GM12873 (cell line): ENCODE results near the gene RICTOR.
A peak's percentile ranks its signal among the peaks of the same experiment; 100 is the strongest.

Experiments
- CTCF ChIP-seq: IDR thresholded peaks from 2 replicates; pipeline ENCODE4 v1.5.1; 2012; ENCODE audit warnings: low read depth, mild to moderate bottlenecking, moderate library complexity, low read length, control low read depth; ENCODE audit not compliant: insufficient read depth; ENCODE audit errors: missing control alignments

Gene RICTOR

GRCh38 chr5:39093352-39093751 lies 19.2 kb upstream of the RICTOR start:
- no peak for TF ChIP-seq CTCF

GRCh38 chr5:39092581-39093351 lies 18.6 kb upstream of the RICTOR start:
- no peak for TF ChIP-seq CTCF

DNA sequence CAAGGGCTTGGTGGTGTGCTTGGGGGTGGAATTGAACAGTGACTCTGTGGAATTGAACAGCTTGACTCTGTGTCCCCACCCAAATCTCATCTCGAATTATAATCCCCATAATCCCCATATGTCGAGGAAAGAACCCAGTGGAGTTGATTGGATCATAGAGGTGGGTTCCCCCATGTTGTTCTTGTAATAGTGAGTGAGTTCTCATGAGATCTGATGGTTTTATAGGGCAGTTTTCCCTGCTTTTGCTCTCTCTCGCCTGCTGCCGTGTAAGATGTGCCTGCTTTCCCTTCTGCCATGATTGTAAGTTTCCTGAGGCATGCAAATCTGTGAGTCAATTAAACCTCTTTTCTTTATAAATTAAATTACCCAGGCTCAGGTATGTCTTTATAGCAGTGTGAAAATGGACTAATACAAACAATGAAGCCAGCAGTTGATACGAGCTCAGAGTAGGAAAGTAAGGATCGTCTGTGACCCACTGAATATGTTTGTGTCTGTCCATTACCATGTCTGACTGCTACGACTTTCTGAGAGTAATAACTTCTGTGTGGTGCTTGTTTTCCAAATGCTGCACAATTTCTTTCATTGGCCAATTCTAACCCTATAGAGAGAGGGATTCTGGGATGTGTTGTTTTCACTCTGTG lies 17.9 kb upstream of the RICTOR start:
- TF ChIP-seq CTCF = no peak

GRCh38 chr5:39083968-39084367 lies 9.8 kb upstream of the RICTOR start:
- TF ChIP-seq CTCF = no peak

DNA sequence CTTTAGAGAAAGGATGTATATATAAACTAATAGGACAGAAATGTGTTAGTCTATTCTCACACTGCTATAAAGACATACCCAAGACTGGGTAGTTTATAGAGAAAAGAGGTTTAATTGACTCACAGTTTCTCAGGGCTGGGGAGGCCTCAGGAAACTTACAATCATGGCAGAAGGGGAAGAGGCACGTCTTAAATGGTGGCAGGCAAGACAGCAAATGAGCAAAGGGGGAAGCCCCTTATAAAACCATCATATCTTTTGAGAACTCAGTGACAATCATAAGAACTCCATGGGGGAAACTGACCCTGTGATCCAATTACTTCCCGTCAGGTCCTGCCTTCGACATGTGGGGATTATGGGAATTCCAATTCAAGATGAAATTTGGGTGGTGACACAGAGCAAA lies 8.8 kb upstream of the RICTOR start:
- no peak for TF ChIP-seq CTCF

- TF ChIP-seq CTCF = peak; percentile 84
These were observed 6.5 kb upstream of the RICTOR start for GRCh38 chr5:39080597-39081204.

GRCh38 chr5:39080168-39080567 lies 6.0 kb upstream of the RICTOR start:
- no peak for TF ChIP-seq CTCF
